HepG2 (cell line): ENCODE data around the gene RDH13.
"Not testable (repeated sequence)": the region's sequence is repeated elsewhere in the genome, so short reads cannot be mapped to it uniquely, and the experiment has no call there.

Source experiments
- CBX1 ChIP-seq: IDR thresholded peaks from one replicate; pipeline ENCODE4 v1.6.1; 2016; ENCODE audit warnings: antibody characterized with exemption, low read depth
- CHD4 ChIP-seq: fragments of 200-600 bp; sonication (generic); IDR thresholded peaks from 2 replicates; pipeline ENCODE4 v1.7.0; 2017; ENCODE audit warnings: mild to moderate bottlenecking, low read length, borderline replicate concordance
- CREB3 ChIP-seq: sonication (generic); formaldehyde crosslinking; IDR thresholded peaks from 2 replicates; pipeline ENCODE4 v1.5.0; 2020; ENCODE audit warnings: missing genetic modification reagents
- HNRNPK ChIP-seq: fragments of 200-400 bp; formaldehyde crosslinking; IDR thresholded peaks from 2 replicates; pipeline ENCODE4 v1.6.1; 2018; ENCODE audit warnings: low read length, low read depth, moderate library complexity, mild to moderate bottlenecking; ENCODE audit not compliant: poor library complexity, severe bottlenecking
- POLR2A ChIP-seq, 2 experiments: IDR thresholded peaks; 2 replicates each; pipeline ENCODE4 v1.6.1; 2011; ENCODE audit warnings: low read depth in 2 of 2, low read length in 2 of 2, mild to moderate bottlenecking in 1 of 2, moderate library complexity in 1 of 2; ENCODE audit not compliant: insufficient read depth in 1 of 2
- SMARCE1 ChIP-seq: fragments of 450-650 bp; IDR thresholded peaks from 2 replicates; pipeline ENCODE4 v1.6.1; 2017; ENCODE audit warnings: borderline replicate concordance
- TAF1 ChIP-seq: sonication (generic); formaldehyde crosslinking; IDR thresholded peaks from 2 replicates; pipeline ENCODE4 v1.4.0; 2020; ENCODE audit warnings: missing genetic modification reagents
- TF ChIP-seq, protein P1 (sequence below): sonication (generic); formaldehyde crosslinking; IDR thresholded peaks from 2 replicates; pipeline ENCODE4 v1.4.0; 2020; ENCODE audit warnings: low read depth, mild to moderate bottlenecking, missing genetic modification reagents
- TF ChIP-seq, protein P2 (sequence below): sonication (generic); formaldehyde crosslinking; IDR thresholded peaks from 2 replicates; pipeline ENCODE4 v1.5.0; 2020; ENCODE audit warnings: mild to moderate bottlenecking, missing genetic modification reagents, moderate library complexity

GRCh38 chr19:55007537-55007936, 55.4 kb downstream of the RDH13 start:
- TF ChIP-seq SMARCE1; CHD4; TAF1 (CRISPR knock-in tag); CBX1; CREB3; POLR2A (IDR thresholded peaks at IDR 0.05; ENCODE audit: insufficient read depth in 1 of 2, low read depth in 2 of 2, low read length in 2 of 2); HNRNPK: not testable (repeated sequence)
- TF ChIP-seq, protein P1, sequence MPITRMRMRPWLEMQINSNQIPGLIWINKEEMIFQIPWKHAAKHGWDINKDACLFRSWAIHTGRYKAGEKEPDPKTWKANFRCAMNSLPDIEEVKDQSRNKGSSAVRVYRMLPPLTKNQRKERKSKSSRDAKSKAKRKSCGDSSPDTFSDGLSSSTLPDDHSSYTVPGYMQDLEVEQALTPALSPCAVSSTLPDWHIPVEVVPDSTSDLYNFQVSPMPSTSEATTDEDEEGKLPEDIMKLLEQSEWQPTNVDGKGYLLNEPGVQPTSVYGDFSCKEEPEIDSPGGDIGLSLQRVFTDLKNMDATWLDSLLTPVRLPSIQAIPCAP (CRISPR knock-in tag) = not testable (repeated sequence)
- TF ChIP-seq, protein P2, sequence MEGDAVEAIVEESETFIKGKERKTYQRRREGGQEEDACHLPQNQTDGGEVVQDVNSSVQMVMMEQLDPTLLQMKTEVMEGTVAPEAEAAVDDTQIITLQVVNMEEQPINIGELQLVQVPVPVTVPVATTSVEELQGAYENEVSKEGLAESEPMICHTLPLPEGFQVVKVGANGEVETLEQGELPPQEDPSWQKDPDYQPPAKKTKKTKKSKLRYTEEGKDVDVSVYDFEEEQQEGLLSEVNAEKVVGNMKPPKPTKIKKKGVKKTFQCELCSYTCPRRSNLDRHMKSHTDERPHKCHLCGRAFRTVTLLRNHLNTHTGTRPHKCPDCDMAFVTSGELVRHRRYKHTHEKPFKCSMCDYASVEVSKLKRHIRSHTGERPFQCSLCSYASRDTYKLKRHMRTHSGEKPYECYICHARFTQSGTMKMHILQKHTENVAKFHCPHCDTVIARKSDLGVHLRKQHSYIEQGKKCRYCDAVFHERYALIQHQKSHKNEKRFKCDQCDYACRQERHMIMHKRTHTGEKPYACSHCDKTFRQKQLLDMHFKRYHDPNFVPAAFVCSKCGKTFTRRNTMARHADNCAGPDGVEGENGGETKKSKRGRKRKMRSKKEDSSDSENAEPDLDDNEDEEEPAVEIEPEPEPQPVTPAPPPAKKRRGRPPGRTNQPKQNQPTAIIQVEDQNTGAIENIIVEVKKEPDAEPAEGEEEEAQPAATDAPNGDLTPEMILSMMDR = not testable (repeated sequence)
